Gastrocnemius medialis (tissue), 4 donors: ENCODE data around the gene MYL5. TPM values are rescaled to one million over a fixed set of nuclear protein-coding genes. Genes with fewer than 3 reads are reported as not detected.

Source experiments
- ATAC-seq, 2 donors: fragments of 150-250 bp; one replicate each; pipeline ENCODE4 v1.9.1; 2016
- DNase-seq, 2 donors: peaks; one replicate each; pipeline ENCODE4 v3.0.0-alpha.2; 2019
- H3K27ac ChIP-seq, 4 donors: fragments of 200-600 bp; sonication (generic); 1 replicate in 1 of 4; 2 replicates in 3 of 4; pipeline ENCODE4 v1.5.1; 2016 to 2018; ENCODE audit warnings: mild to moderate bottlenecking in 2 of 4, moderate library complexity in 1 of 4
- H3K27me3 ChIP-seq, 3 donors: fragments of 200-600 bp; sonication (generic) in 2 of 3; 1 replicate in 1 of 3; 2 replicates in 2 of 3; pipeline versions ENCODE4 v1.5.1 to v1.6.0; 2016 to 2019; ENCODE audit warnings: mild to moderate bottlenecking in 1 of 3, moderate library complexity in 1 of 3
- H3K36me3 ChIP-seq, 2 donors: fragments of 200-600 bp; sonication (generic) in 1 of 2; one replicate each; pipeline ENCODE4 v1.5.1; 2017 to 2018
- H3K4me1 ChIP-seq, 2 donors: fragments of 200-600 bp; sonication (generic) in 1 of 2; one replicate each; pipeline ENCODE4 v1.5.1; 2016 to 2017; ENCODE audit warnings: mild to moderate bottlenecking in 2 of 2
- H3K4me3 ChIP-seq, 4 donors: fragments of 200-600 bp; sonication (generic) in 3 of 4; 1 replicate in 1 of 4; 2 replicates in 3 of 4; pipeline ENCODE4 v1.5.1; 2016 to 2019; ENCODE audit warnings: mild to moderate bottlenecking in 2 of 4
- H3K9me3 ChIP-seq, 3 donors: fragments of 200-600 bp; sonication (generic) in 2 of 3; 1 replicate in 1 of 3; 2 replicates in 2 of 3; pipeline ENCODE4 v1.5.1; 2016 to 2019
- POLR2A ChIP-seq, 2 donors: fragments of 450-650 bp; IDR thresholded peaks; one replicate each; pipeline ENCODE4 v1.6.1; 2017; ENCODE audit warnings: antibody characterized with exemption in 2 of 2, mild to moderate bottlenecking in 2 of 2, moderate library complexity in 2 of 2
- in situ Hi-C, 4 donors: fragments of 200-750 bp; cut with MboI; loops; one replicate each; pipeline versions ENCODE4 v1.15.0 to v1.8.0; 2017; ENCODE audit warnings: low sequenced_read_pairs in 4 of 4
- intact Hi-C: fragments of 100-400 bp; cut with DNase I; formaldehyde crosslinking; loops from one replicate; pipeline ENCODE4 v1.15.1; 2023; ENCODE audit warnings: low total_unique reads
- total RNA-seq, 4 donors: library from RNA; depleted of rRNA; stranded (reverse); fragments of >200 nt; gene quantifications; one replicate each; pipeline versions ENCODE4 v1.1.0 to v1.2.3, GENCODE V29; 2016
- TF ChIP-seq, protein P1 (sequence below), 5 experiments: fragments of 450-650 bp in 3 of 5; fragments of 200-600 bp in 2 of 5; sonication (generic) in 2 of 5; IDR thresholded peaks in 4 of 5; conservative IDR thresholded peaks in 1 of 5; 1 replicate in 4 of 5; 2 replicates in 1 of 5; pipeline ENCODE4 v1.5.1; 2016 to 2019; ENCODE audit warnings: antibody characterized with exemption in 5 of 5, mild to moderate bottlenecking in 3 of 5, moderate library complexity in 3 of 5

The MYL5 gene
- total RNA-seq, 4 donors from 2014 or later: 1.3 to 20.3 (median 3.6) TPM

DNA sequence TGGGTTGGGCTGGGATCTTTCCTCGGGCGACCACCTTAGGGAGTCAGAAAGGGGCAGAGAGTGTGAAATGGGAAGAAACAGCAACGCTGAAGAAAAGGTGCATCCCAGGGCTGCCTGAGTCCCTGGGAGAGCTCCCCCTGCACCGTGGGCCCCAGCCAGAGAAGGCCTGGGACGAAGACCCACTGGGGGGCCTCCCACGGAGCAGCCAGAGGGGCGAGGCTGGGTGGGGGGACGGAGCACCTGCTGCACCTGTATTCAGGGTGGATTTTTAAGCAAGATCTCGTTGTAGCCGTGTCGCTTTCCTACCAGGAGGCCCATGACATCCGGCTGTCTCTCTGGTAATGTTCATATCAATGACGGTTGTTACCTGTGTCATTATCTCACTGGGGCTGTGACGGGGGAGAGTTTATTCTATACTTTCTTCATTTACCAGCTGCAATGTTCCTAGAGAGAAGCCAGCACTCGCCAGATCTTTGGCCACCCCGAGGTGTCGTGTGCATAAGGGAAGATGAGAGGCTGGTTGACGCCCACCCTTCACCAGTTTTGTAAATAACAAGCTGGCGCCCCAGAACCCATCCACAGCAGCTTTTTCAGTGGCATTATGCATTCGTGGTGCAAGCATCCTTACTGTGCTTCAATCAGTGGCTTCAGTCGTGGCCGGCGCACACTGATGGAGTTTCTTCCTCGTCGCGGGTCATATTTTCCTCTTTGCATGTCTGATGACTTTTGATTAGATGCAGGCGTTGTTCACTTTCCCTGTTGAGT lies 25.7 kb downstream of the MYL5 start:
- no peaks in the 10 kb centered on the region for H3K4me1 ChIP-seq
- no peaks in the 10 kb centered on the region for H3K9me3 ChIP-seq
- intact Hi-C loops: no loop called here
- H3K27me3 ChIP-seq: peaks cover 0 to 10% (median 0%) of the 10 kb centered on the region in 3 donors
- H3K4me3 ChIP-seq: no peak overlapping the region
- ATAC-seq: no peak
- in situ Hi-C loops: no loop called here
- DNase-seq: no peak
- H3K27ac ChIP-seq: no peak overlapping the region
- H3K36me3 ChIP-seq: no peaks in the 10 kb centered on the region
- no peak for TF ChIP-seq POLR2A (IDR thresholded peaks at IDR 0.05)
- TF ChIP-seq, protein P1, sequence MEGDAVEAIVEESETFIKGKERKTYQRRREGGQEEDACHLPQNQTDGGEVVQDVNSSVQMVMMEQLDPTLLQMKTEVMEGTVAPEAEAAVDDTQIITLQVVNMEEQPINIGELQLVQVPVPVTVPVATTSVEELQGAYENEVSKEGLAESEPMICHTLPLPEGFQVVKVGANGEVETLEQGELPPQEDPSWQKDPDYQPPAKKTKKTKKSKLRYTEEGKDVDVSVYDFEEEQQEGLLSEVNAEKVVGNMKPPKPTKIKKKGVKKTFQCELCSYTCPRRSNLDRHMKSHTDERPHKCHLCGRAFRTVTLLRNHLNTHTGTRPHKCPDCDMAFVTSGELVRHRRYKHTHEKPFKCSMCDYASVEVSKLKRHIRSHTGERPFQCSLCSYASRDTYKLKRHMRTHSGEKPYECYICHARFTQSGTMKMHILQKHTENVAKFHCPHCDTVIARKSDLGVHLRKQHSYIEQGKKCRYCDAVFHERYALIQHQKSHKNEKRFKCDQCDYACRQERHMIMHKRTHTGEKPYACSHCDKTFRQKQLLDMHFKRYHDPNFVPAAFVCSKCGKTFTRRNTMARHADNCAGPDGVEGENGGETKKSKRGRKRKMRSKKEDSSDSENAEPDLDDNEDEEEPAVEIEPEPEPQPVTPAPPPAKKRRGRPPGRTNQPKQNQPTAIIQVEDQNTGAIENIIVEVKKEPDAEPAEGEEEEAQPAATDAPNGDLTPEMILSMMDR (IDR thresholded peaks at IDR 0.05 in 4 of 5, conservative IDR thresholded peaks at IDR 0.05 in 1 of 5): no peak

DNA sequence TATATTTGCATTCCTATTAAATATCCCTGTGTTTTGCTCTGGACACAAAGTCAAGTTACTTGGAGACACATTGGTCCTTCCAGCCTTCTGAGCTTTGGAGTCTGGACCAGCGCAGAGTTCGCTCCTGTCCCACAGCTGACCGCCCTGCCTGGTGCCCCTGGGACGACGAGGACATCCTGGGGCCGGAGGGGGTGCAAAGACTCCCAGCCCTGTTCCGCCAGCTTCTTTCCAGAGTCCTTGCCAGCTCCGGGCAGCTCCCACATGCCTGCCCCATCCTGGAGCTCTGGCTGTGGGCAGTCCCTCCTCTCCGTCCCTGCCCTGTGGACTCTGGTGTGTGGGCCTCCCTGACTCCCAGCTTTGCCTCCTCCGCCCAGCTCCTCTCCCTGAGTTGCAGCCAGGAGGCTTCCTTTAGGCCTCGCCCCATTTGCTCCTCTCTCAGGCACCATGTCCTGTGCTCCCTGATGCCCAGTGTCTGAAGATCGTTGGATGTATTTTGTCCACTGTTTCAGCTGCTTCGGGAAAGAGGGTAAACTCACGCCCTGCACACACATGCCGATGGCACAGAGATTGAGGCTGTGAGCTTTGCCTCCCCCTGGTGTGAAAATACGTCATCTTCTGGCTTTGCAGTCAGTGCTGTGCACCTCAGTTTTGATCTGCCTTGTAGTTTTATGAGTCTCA lies 26.4 kb downstream of the MYL5 start:
- in situ Hi-C loops: no loop called here
- TF ChIP-seq, protein P1 (IDR thresholded peaks at IDR 0.05 in 4 of 5, conservative IDR thresholded peaks at IDR 0.05 in 1 of 5): no peak
- no peak for TF ChIP-seq POLR2A (IDR thresholded peaks at IDR 0.05)
- intact Hi-C loops: no loop called here

DNA sequence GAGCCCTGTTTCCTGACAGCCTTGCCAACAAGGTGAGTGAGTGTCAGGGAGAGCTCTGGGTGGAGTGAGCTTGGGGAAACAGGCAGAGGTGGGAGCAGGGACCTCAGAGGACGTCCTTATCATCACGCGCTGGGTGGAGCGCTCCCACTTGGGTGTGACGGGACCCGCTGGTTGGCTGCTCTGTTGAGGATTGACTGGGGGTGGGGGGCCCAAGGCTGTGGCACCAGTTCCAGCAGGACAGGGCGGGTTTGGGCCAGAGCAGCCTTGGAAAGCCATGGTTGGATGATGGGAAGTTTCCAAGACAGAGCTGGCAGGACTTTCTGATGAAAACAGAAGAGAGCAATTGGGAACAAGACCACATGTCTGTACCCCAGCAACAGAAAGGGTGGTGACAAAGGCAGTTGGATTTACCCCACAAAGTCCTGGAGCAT lies 28.3 kb downstream of the MYL5 start:
- Histone ChIP-seq H3K4me1 (peaks cover 7 to 9% of the 10 kb centered on the region in 2 donors), H3K36me3 (no peaks in the 10 kb centered on the region), H3K27me3 (no peaks in the 10 kb centered on the region), H3K9me3 (no peaks in the 10 kb centered on the region), H3K27ac (no peak overlapping the region), H3K4me3 (no peak overlapping the region)
- no peak for DNase-seq
- ATAC-seq: no peak
- intact Hi-C loops (no loop called here), in situ Hi-C loops (no loop called here)
- TF ChIP-seq, protein P1 (IDR thresholded peaks at IDR 0.05 in 4 of 5, conservative IDR thresholded peaks at IDR 0.05 in 1 of 5): no peak
- TF ChIP-seq POLR2A (IDR thresholded peaks at IDR 0.05): no peak

More for the DNA sequence above, 26.4 kb downstream of the MYL5 start:
- Histone ChIP-seq H3K9me3 (no peaks in the 10 kb centered on the region), H3K27me3 (peaks cover 0 to 6% (median 0%) of the 10 kb centered on the region in 3 donors), H3K4me1 (no peaks in the 10 kb centered on the region), H3K4me3 (no peak overlapping the region), H3K36me3 (no peaks in the 10 kb centered on the region), H3K27ac (no peak overlapping the region)
- ATAC-seq (no peak), DNase-seq (no peak)

DNA sequence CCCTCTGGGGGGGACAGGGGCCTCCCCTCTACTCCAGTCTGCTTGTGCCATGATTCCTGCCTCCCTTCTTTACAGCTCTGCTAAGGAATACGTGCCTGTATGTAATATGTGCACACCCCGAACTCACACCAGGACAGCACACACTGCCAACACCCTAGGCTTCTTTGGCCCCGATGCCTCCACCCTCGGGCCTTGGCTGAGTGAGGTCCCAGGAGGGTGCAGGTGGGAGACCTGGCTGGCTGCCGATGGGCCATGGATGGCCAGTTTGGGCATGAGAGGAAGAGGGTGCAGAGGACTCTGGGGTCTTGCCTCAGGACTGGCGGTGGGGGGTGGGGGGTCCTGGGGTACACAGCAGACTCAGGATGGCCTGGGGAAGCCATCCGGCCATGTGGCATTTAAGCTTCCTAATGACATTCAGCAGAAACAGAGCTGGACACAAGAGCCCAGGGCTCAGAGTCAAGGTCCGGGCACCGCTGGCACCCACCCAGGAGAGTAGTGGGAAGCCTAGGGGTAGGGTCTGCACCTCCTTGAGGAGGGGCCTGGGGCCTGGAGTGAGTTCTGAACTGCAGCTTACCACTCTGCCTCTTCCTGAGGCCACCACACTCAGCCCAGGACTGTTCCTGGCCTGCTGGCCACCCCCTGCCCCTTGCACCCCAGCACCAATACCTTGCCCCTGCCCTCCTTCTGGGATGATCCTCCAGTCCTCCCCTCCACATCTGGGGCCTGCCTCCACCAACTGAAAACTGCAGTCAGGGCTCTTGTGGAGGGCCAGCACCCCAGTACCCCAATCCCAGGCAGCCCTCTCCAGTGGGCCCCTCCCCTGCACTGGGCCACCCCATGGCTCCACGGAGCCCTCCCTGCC lies 29.2 kb downstream of the MYL5 start:
- H3K27ac ChIP-seq: no peak overlapping the region
- no peaks in the 10 kb centered on the region for H3K9me3 ChIP-seq
- intact Hi-C loops: loop anchor here (2.0 kb wide), 2 partner anchors 15 to 77 kb away; partner anchors contain the start of gene SLC49A3
- DNase-seq (no peak), ATAC-seq (no peak)
- H3K36me3 ChIP-seq: no peaks in the 10 kb centered on the region
- no peaks in the 10 kb centered on the region for H3K27me3 ChIP-seq
- H3K4me3 ChIP-seq: no peak overlapping the region
- H3K4me1 ChIP-seq: peaks cover 14 to 17% of the 10 kb centered on the region in 2 donors
- in situ Hi-C loops: no loop called here
- TF ChIP-seq POLR2A (IDR thresholded peaks at IDR 0.05): no peak
- TF ChIP-seq, protein P1 (IDR thresholded peaks at IDR 0.05 in 4 of 5, conservative IDR thresholded peaks at IDR 0.05 in 1 of 5): no peak
